DOHH2 (cell line): ENCODE measurements around the gene RIPOR2.

Experiments used
- EZH2phosphoT487 ChIP-seq: fragments of 200-600 bp; sonication (generic); IDR thresholded peaks from 2 replicates; pipeline ENCODE4 v1.6.1; 2017; ENCODE audit warnings: borderline replicate concordance, mild to moderate bottlenecking, antibody characterized with exemption, low read length, moderate library complexity, mixed read lengths
- TF ChIP-seq, protein P1 (sequence below): fragments of 200-600 bp; sonication (generic); IDR thresholded peaks from one replicate; pipeline ENCODE4 v1.5.1; 2014; ENCODE audit warnings: antibody characterized with exemption, mild to moderate bottlenecking, low read depth, low read length; ENCODE audit not compliant: poor library complexity, severe bottlenecking

DNA sequence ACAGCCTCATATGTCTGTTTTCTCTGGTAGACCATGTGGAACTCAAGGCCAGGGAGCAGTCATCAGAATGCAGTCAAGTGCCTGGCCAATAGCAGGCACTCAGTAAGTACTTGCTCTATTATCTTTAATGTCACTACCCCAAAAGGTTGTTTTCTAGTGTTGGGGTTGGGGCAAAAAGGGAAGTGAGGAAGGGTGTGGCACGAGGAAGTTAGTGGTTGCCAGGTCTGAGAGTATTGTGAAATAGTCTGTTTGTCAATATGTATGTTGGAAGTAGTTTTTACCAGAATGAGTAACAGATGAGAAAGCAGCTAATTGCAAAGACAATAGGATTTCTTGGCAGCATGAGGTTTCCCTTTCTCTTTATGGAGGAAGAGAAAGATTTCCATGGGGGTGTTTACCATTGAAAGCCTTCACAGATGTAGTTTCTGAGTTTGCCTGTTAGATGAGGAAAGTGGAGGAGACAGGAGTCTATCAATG, 77.5 kb downstream of the RIPOR2 start:
- TF ChIP-seq, protein P1, sequence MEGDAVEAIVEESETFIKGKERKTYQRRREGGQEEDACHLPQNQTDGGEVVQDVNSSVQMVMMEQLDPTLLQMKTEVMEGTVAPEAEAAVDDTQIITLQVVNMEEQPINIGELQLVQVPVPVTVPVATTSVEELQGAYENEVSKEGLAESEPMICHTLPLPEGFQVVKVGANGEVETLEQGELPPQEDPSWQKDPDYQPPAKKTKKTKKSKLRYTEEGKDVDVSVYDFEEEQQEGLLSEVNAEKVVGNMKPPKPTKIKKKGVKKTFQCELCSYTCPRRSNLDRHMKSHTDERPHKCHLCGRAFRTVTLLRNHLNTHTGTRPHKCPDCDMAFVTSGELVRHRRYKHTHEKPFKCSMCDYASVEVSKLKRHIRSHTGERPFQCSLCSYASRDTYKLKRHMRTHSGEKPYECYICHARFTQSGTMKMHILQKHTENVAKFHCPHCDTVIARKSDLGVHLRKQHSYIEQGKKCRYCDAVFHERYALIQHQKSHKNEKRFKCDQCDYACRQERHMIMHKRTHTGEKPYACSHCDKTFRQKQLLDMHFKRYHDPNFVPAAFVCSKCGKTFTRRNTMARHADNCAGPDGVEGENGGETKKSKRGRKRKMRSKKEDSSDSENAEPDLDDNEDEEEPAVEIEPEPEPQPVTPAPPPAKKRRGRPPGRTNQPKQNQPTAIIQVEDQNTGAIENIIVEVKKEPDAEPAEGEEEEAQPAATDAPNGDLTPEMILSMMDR, result no peak
- no peak for TF ChIP-seq EZH2phosphoT487
